Mesothelial cell of epicardium (in vitro differentiated cells): ENCODE measurements around the gene RAB27B. TPM values are rescaled to one million over a fixed set of nuclear protein-coding genes. Genes with fewer than 3 reads are reported as not detected.

Experiments
- DNase-seq, 2 experiments: peaks; one replicate each; pipeline ENCODE4 v3.0.0; 2021; ENCODE audit warnings: low spot score in 2 of 2; ENCODE audit not compliant: unreplicated experiment in 2 of 2
- H3K27ac Mint-ChIP-seq: 2 replicates; pipeline ENCODE4 v1.8.0; 2021; ENCODE audit warnings: mixed read lengths
- H3K27me3 Mint-ChIP-seq: 2 replicates; pipeline ENCODE4 v1.8.0; 2021; ENCODE audit warnings: low read depth, mixed read lengths
- H3K36me3 Mint-ChIP-seq: 2 replicates; pipeline ENCODE4 v1.8.0; 2021; ENCODE audit warnings: mixed read lengths
- H3K4me1 Mint-ChIP-seq: 2 replicates; pipeline ENCODE4 v1.8.0; 2021; ENCODE audit warnings: mixed read lengths
- H3K4me3 Mint-ChIP-seq: 2 replicates; pipeline ENCODE4 v1.8.0; 2021; ENCODE audit warnings: mild to moderate bottlenecking, moderate library complexity, mixed read lengths
- H3K9me3 Mint-ChIP-seq: 2 replicates; pipeline ENCODE4 v1.8.0; 2021; ENCODE audit warnings: mixed read lengths
- CTCF ChIP-seq: fragments of 200-600 bp; sonication (generic); IDR thresholded peaks from one replicate; pipeline ENCODE4 v1.5.0; 2021; ENCODE audit warnings: antibody characterized with exemption; ENCODE audit not compliant: unreplicated experiment
- total RNA-seq: library from RNA; stranded (reverse); gene quantifications from 3 replicates; pipeline ENCODE4 v1.2.1, GENCODE V29; 2021

The RAB27B gene
- total RNA-seq, 1 donor from 2014 or later: 0.98 TPM

- Mint-ChIP-seq H3K36me3 (no peaks in the 10 kb centered on the region), H3K27ac (no peak overlapping the region), H3K4me3 (no peak overlapping the region), H3K27me3 (no peaks in the 10 kb centered on the region), H3K9me3 (no peaks in the 10 kb centered on the region), H3K4me1 (no peaks in the 10 kb centered on the region)
- DNase-seq: no peak
- no peak for TF ChIP-seq CTCF
These were observed 110.2 kb downstream of the RAB27B start for GRCh38 chr18:54938506-54938905.

- H3K27me3 Mint-ChIP-seq: no peaks in the 10 kb centered on the region
These were observed 111.2 kb downstream of the RAB27B start for GRCh38 chr18:54939361-54939917.

GRCh38 chr18:54942144-54942543 is 113.9 kb downstream of the RAB27B start:
- H3K9me3 Mint-ChIP-seq: no peaks in the 10 kb centered on the region
- no peak overlapping the region for H3K27ac Mint-ChIP-seq
- H3K27me3 Mint-ChIP-seq: no peaks in the 10 kb centered on the region
- H3K36me3 Mint-ChIP-seq: no peaks in the 10 kb centered on the region
- DNase-seq: no peak
- H3K4me1 Mint-ChIP-seq: peaks cover 12% of the 10 kb centered on the region
- TF ChIP-seq CTCF: no peak
- H3K4me3 Mint-ChIP-seq: no peak overlapping the region

More at GRCh38 chr18:54939361-54939917, 111.2 kb downstream of the RAB27B start:
- no peak for DNase-seq
- no peak for TF ChIP-seq CTCF
- H3K9me3 Mint-ChIP-seq: no peaks in the 10 kb centered on the region
- H3K36me3 Mint-ChIP-seq: no peaks in the 10 kb centered on the region
- no peak overlapping the region for H3K27ac Mint-ChIP-seq
- H3K4me3 Mint-ChIP-seq: no peak overlapping the region
- no peaks in the 10 kb centered on the region for H3K4me1 Mint-ChIP-seq

GRCh38 chr18:54942569-54942968 is 114.3 kb downstream of the RAB27B start:
- H3K4me3 Mint-ChIP-seq: no peak overlapping the region

More at GRCh38 chr18:54942569-54942968, 114.3 kb downstream of the RAB27B start:
- H3K27me3 Mint-ChIP-seq: no peaks in the 10 kb centered on the region
- no peak for TF ChIP-seq CTCF
- DNase-seq: no peak
- no peaks in the 10 kb centered on the region for H3K36me3 Mint-ChIP-seq
- H3K4me1 Mint-ChIP-seq: peaks cover 14% of the 10 kb centered on the region
- H3K27ac Mint-ChIP-seq: no peak overlapping the region
- no peaks in the 10 kb centered on the region for H3K9me3 Mint-ChIP-seq

Other genes starting within 250 kb of the RAB27B start
- gene DYNAP, start 237.2 kb upstream of the RAB27B start, total RNA-seq: not detected in 3 replicates
- not detected in 3 replicates for gene CCDC68, start 131.0 kb downstream of the RAB27B start, total RNA-seq